Fibroblast of lung (primary cell): ENCODE results near the gene SAMD7. TPM values are rescaled to one million over a fixed set of nuclear protein-coding genes. Genes with fewer than 3 reads are reported as not detected.

ENCODE experiments used
- DNase-seq, 2 donors: peaks; one replicate each; pipeline versions ENCODE4 v3.0.0 to v3.0.0-alpha.2; 2010; ENCODE audit warnings: low read depth in 2 of 2
- H2AFZ ChIP-seq: 2 replicates; pipeline ENCODE4 v1.5.1; 2012; ENCODE audit warnings: low read length, control low read depth, inconsistent platforms
- H3K27ac ChIP-seq: 2 replicates; pipeline ENCODE4 v1.5.1; 2011; ENCODE audit warnings: low read length, control low read depth; ENCODE audit not compliant: insufficient read depth
- H3K27me3 ChIP-seq: 2 replicates; pipeline ENCODE4 v1.5.1; 2011; ENCODE audit warnings: mild to moderate bottlenecking, low read length; ENCODE audit not compliant: control insufficient read depth, insufficient read depth
- H3K36me3 ChIP-seq: 2 replicates; pipeline ENCODE4 v1.5.1; 2011; ENCODE audit warnings: low read length; ENCODE audit not compliant: control insufficient read depth, insufficient read depth
- H3K4me1 ChIP-seq: 2 replicates; pipeline ENCODE4 v1.5.1; 2011; ENCODE audit warnings: low read length; ENCODE audit not compliant: control insufficient read depth, insufficient read depth; ENCODE audit errors: extremely low read depth
- H3K4me2 ChIP-seq: 2 replicates; pipeline ENCODE4 v1.5.1; 2011; ENCODE audit warnings: low read length, control low read depth; ENCODE audit not compliant: insufficient read depth; ENCODE audit errors: extremely low read depth
- H3K4me3 ChIP-seq, 4 experiments: fragments of 200-600 bp in 1 of 4; sonication (generic) in 1 of 4; replicated peaks in 1 of 4; 2 replicates each; pipeline ENCODE4 v1.5.1; 2011 to 2016; ENCODE audit warnings: low read length in 4 of 4, low read depth in 3 of 4, mild to moderate bottlenecking in 3 of 4, control low read depth in 2 of 4, inconsistent platforms in 1 of 4, mixed read lengths in 1 of 4; ENCODE audit not compliant: insufficient read depth in 1 of 4; ENCODE audit errors: control extremely low read depth in 1 of 4
- H3K79me2 ChIP-seq: 2 replicates; pipeline ENCODE4 v1.5.1; 2012; ENCODE audit warnings: mild to moderate bottlenecking, low read length, inconsistent platforms; ENCODE audit not compliant: control insufficient read depth, insufficient read depth
- H3K9ac ChIP-seq: 2 replicates; pipeline ENCODE4 v1.5.1; 2011; ENCODE audit warnings: mild to moderate bottlenecking, low read length, control low read depth; ENCODE audit not compliant: insufficient read depth
- H3K9me3 ChIP-seq: 2 replicates; pipeline ENCODE4 v1.5.1; 2012; ENCODE audit warnings: low read depth, low read length; ENCODE audit not compliant: control insufficient read depth, insufficient read depth
- H4K20me1 ChIP-seq: 2 replicates; pipeline ENCODE4 v1.5.1; 2011; ENCODE audit warnings: low read length; ENCODE audit not compliant: control insufficient read depth, insufficient read depth; ENCODE audit errors: extremely low read depth
- CTCF ChIP-seq, 2 donors: IDR thresholded peaks in 1 of 2; conservative IDR thresholded peaks in 1 of 2; 1 replicate in 1 of 2; 2 replicates in 1 of 2; pipeline ENCODE4 v1.5.1; 2011 to 2012; ENCODE audit warnings: low read length in 2 of 2, control low read depth in 1 of 2, inconsistent platforms in 1 of 2, low read depth in 1 of 2, mild to moderate bottlenecking in 1 of 2
- EZH2 ChIP-seq: IDR thresholded peaks from 2 replicates; pipeline ENCODE4 v1.5.1; 2012; ENCODE audit warnings: low read length, control low read depth, mild to moderate bottlenecking; ENCODE audit errors: missing control alignments
- polyA plus RNA-seq, 2 donors: library from polyadenylated mRNA; depleted of rRNA in 1 of 2; stranded (reverse) in 1 of 2; unstranded in 1 of 2; fragments of >200 nt; gene quantifications; 2 replicates each; pipeline ENCODE4 v1.2.1, GENCODE V29; 2011 to 2012; ENCODE audit warnings: missing spikeins in 1 of 2
- total RNA-seq: library from RNA; depleted of rRNA; stranded (reverse); fragments of >200 nt; gene quantifications from 2 replicates; pipeline ENCODE4 v1.2.1, GENCODE V29; 2014

Gene SAMD7
- total and polyA plus RNA-seq, 2 donors (not counting 1 experiment from before 2014, with no cell fraction given): not detected

- TF ChIP-seq EZH2 (no peak), CTCF (conservative IDR thresholded peaks at IDR 0.05 in 1 of 2, IDR thresholded peaks at IDR 0.05 in 1 of 2; ENCODE audit: low read depth in 1 of 2, low read length in 2 of 2) (no peak)
- Histone ChIP-seq H3K4me3 (no peak overlapping the region), H3K36me3 (no peaks in the 10 kb centered on the region), H3K27me3 (peaks cover 2% of the 10 kb centered on the region), H4K20me1 (no peaks in the 10 kb centered on the region), H3K9me3 (no peaks in the 10 kb centered on the region), H3K27ac (no peak overlapping the region), H3K9ac (no peak overlapping the region), H3K79me2 (no peaks in the 10 kb centered on the region), H3K4me2 (no peak overlapping the region), H3K4me1 (no peaks in the 10 kb centered on the region), H2AFZ (no peak overlapping the region)
- DNase-seq: no peak
Observed at GRCh38 chr3:169880576-169881250, 30.7 kb upstream of the SAMD7 start.

GRCh38 chr3:169886671-169887070 is 24.7 kb upstream of the SAMD7 start:
- H2AFZ ChIP-seq: no peak overlapping the region
- no peaks in the 10 kb centered on the region for H3K79me2 ChIP-seq
- H3K4me2 ChIP-seq: no peak overlapping the region
- H3K27ac ChIP-seq: no peak overlapping the region
- DNase-seq: peak; percentile 61 to 69
- no peaks in the 10 kb centered on the region for H4K20me1 ChIP-seq
- no peaks in the 10 kb centered on the region for H3K27me3 ChIP-seq
- no peak overlapping the region for H3K9ac ChIP-seq
- no peaks in the 10 kb centered on the region for H3K9me3 ChIP-seq
- no peaks in the 10 kb centered on the region for H3K4me1 ChIP-seq
- no peak for TF ChIP-seq CTCF (conservative IDR thresholded peaks at IDR 0.05 in 1 of 2, IDR thresholded peaks at IDR 0.05 in 1 of 2; ENCODE audit: low read depth in 1 of 2, low read length in 2 of 2)
- TF ChIP-seq EZH2: no peak
- no peaks in the 10 kb centered on the region for H3K36me3 ChIP-seq
- no peak overlapping the region for H3K4me3 ChIP-seq

- Histone ChIP-seq H3K79me2 (no peaks in the 10 kb centered on the region), H3K9me3 (no peaks in the 10 kb centered on the region), H3K4me2 (no peak overlapping the region), H3K27ac (no peak overlapping the region), H3K9ac (no peak overlapping the region), H2AFZ (no peak overlapping the region), H3K4me3 (no peak overlapping the region), H3K27me3 (no peaks in the 10 kb centered on the region), H3K36me3 (no peaks in the 10 kb centered on the region), H3K4me1 (no peaks in the 10 kb centered on the region), H4K20me1 (no peaks in the 10 kb centered on the region)
- TF ChIP-seq EZH2 (no peak), CTCF (conservative IDR thresholded peaks at IDR 0.05 in 1 of 2, IDR thresholded peaks at IDR 0.05 in 1 of 2; ENCODE audit: low read depth in 1 of 2, low read length in 2 of 2) (no peak)
- no peak for DNase-seq
Observed at GRCh38 chr3:169891886-169892285, 19.5 kb upstream of the SAMD7 start.
